HepG2 (cell line): ENCODE results near the gene OR11A1.

Experiments used
- POLR2A ChIP-seq, 2 experiments: IDR thresholded peaks; 2 replicates each; pipeline ENCODE4 v1.6.1; 2011; ENCODE audit warnings: low read depth in 2 of 2, low read length in 2 of 2, mild to moderate bottlenecking in 1 of 2, moderate library complexity in 1 of 2; ENCODE audit not compliant: insufficient read depth in 1 of 2
- ZNF619 ChIP-seq: sonication (generic); formaldehyde crosslinking; IDR thresholded peaks from 2 replicates; pipeline ENCODE4 v1.4.0; 2020; ENCODE audit warnings: mild to moderate bottlenecking, missing genetic modification reagents

- TF ChIP-seq POLR2A (IDR thresholded peaks at IDR 0.05; ENCODE audit: insufficient read depth in 1 of 2, low read depth in 2 of 2, low read length in 2 of 2) (no peak), ZNF619 (no peak)
Observed at GRCh38 chr6:29451471-29452193, 5.2 kb downstream of the OR11A1 start.
